Peyer's patch (tissue), 4 donors: ENCODE data around the gene ACSBG1. TPM values are rescaled to one million over a fixed set of nuclear protein-coding genes. Genes with fewer than 3 reads are reported as not detected.

Experiments used
- DNase-seq, 3 donors: peaks; one replicate each; pipeline ENCODE4 v3.0.0-alpha.2; 2017 to 2019
- H3K27ac ChIP-seq, 4 donors: fragments of 200-600 bp; sonication (generic); one replicate each; pipeline ENCODE4 v1.5.1; 2016 to 2019
- H3K27me3 ChIP-seq, 2 donors: fragments of 200-600 bp; sonication (generic); one replicate each; pipeline ENCODE4 v1.5.1; 2019
- H3K36me3 ChIP-seq, 3 donors: fragments of 200-600 bp; sonication (generic); one replicate each; pipeline ENCODE4 v1.5.1; 2016 to 2019
- H3K4me1 ChIP-seq, 4 donors: fragments of 200-600 bp; sonication (generic); one replicate each; pipeline ENCODE4 v1.5.1; 2016 to 2019
- H3K4me3 ChIP-seq, 4 donors: fragments of 200-600 bp; sonication (generic); 1 replicate in 3 of 4; 2 replicates in 1 of 4; pipeline ENCODE4 v1.5.1; 2016 to 2019; ENCODE audit warnings: mild to moderate bottlenecking in 1 of 4
- H3K9me3 ChIP-seq, 4 donors: fragments of 200-600 bp; sonication (generic); one replicate each; pipeline ENCODE4 v1.5.1; 2016 to 2019; ENCODE audit warnings: mild to moderate bottlenecking in 1 of 4
- POLR2A ChIP-seq, 2 donors: fragments of 450-650 bp; IDR thresholded peaks; one replicate each; pipeline ENCODE4 v1.5.1; 2017; ENCODE audit warnings: antibody characterized with exemption in 2 of 2, mild to moderate bottlenecking in 2 of 2, moderate library complexity in 2 of 2
- total RNA-seq, 4 donors: library from RNA; depleted of rRNA; stranded (reverse); fragments of >200 nt; gene quantifications; one replicate each; pipeline ENCODE4 v1.1.0, GENCODE V29; 2016
- TF ChIP-seq, protein P1 (sequence below), 6 experiments: fragments of 450-650 bp in 4 of 6; fragments of 200-600 bp in 2 of 6; sonication (generic) in 1 of 6; IDR thresholded peaks; one replicate each; pipeline ENCODE4 v1.5.1; 2017 to 2019; ENCODE audit warnings: antibody characterized with exemption in 6 of 6, mild to moderate bottlenecking in 3 of 6, moderate library complexity in 1 of 6

ACSBG1 gene
- total RNA-seq, 4 donors from 2014 or later: not detected

DNA sequence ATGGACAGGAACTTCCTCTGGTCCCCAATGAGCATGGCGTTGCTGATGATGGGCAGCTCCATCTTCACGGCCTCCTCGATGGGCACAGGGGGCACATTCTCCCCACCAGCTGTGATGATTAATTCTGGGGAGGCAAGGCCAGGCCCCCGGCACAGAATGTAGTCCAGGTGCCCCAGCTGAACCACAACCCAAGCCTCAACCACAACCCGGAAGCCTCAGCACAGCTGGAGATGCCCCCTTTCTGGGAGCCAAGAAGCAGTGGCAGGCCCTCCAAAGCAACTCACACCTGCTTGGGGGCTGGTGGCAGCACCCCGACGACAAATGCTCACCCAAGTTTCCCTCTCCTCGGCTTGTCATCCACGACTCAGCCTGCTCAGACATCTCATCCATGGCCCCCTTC, 60.0 kb downstream of the ACSBG1 start:
- Histone ChIP-seq H3K4me3 (no peak overlapping the region), H3K36me3 (peaks cover 0 to 35% (median 0%) of the 10 kb centered on the region in 3 donors), H3K4me1 (peaks cover 0 to 26% (median 4%) of the 10 kb centered on the region in 4 donors), H3K9me3 (no peaks in the 10 kb centered on the region), H3K27ac (peak overlapping the region in 1 of 4 donors; percentile 53), H3K27me3 (no peaks in the 10 kb centered on the region)
- peak in 2 of 3 donors; percentile 65 to 71 for DNase-seq
- TF ChIP-seq POLR2A (IDR thresholded peaks at IDR 0.05): no peak
- TF ChIP-seq, protein P1, sequence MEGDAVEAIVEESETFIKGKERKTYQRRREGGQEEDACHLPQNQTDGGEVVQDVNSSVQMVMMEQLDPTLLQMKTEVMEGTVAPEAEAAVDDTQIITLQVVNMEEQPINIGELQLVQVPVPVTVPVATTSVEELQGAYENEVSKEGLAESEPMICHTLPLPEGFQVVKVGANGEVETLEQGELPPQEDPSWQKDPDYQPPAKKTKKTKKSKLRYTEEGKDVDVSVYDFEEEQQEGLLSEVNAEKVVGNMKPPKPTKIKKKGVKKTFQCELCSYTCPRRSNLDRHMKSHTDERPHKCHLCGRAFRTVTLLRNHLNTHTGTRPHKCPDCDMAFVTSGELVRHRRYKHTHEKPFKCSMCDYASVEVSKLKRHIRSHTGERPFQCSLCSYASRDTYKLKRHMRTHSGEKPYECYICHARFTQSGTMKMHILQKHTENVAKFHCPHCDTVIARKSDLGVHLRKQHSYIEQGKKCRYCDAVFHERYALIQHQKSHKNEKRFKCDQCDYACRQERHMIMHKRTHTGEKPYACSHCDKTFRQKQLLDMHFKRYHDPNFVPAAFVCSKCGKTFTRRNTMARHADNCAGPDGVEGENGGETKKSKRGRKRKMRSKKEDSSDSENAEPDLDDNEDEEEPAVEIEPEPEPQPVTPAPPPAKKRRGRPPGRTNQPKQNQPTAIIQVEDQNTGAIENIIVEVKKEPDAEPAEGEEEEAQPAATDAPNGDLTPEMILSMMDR (IDR thresholded peaks at IDR 0.05): no peak

DNA sequence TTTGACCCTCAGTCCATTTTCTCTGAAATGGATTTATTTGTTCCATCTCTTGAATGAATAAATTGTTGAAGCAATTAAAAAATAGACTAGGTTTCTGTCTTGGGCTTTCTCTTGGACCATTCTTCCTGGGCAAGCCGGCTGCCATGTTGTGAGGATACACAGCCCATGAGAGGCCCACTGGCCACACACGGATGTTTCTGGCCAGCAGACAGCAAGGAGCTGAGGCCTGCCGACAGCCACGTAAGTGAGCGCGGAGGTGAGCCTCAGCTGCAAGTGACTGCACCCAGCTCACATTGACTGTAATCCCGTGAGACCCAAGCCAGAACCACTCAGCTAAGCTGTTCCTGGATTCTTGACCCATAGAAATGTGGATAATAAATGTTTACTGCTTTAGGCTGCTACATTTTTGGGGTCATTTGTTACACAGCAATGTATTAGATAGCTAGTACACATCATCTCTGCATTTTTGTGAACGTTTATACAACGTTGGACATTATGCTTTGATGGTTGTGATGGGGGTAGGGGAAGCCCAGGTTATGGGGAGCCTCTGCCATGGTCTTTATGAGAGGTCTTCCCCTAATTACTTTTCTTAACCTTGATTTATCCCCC, 62.4 kb downstream of the ACSBG1 start:
- Histone ChIP-seq H3K36me3 (peaks cover 0 to 60% (median 0%) of the 10 kb centered on the region in 3 donors), H3K4me3 (no peak overlapping the region), H3K27ac (peak overlapping the region in 1 of 4 donors; percentile 50), H3K4me1 (peaks cover 0 to 30% (median 9%) of the 10 kb centered on the region in 4 donors), H3K9me3 (no peaks in the 10 kb centered on the region), H3K27me3 (no peaks in the 10 kb centered on the region)
- no peak for TF ChIP-seq POLR2A (IDR thresholded peaks at IDR 0.05)
- TF ChIP-seq, protein P1 (IDR thresholded peaks at IDR 0.05): no peak
- peak in 1 of 3 donors; percentile 12 for DNase-seq

DNA sequence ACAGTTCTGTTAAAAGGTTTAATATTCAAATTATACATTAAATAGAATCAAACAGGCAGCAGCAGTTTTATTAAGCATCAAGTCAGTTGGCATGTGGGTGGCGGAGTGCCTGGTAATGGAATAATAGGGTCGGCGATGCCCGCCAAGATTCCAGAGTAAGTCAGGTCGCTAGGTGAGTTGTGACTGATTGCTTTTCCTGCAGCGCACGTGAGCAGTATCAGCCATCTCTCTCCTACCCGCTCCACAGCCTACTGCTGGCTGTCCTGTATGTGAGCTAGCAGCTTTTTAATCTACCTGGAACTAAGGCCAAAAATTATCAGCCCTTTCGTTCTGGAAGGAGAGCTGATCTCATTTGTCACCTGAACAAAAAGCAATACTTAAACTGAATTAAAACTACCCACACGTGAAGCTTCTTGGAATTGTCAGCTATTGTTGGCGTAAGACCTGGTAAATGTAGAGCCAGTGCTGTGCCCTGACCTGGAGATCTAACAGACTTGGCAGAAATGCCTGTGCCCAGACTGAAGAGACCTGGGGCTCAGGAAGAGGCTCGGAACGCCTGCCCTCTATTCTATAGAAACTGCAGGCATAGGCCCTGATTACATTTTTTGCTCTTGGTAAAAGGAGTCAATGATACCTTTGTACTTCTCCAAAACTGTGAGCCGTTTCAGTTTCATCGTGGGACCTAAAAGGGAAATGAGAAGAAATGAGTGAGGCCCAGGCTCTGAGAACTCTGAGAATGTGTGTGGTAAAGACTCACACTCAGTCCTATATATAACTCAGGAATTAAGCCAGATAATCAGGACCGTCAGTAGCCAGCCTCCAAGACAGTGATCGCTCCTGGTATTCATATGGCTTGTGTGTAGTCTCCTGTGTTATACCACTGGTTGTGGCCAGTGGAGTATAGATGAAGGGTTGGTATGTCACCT, 63.3 kb downstream of the ACSBG1 start:
- Histone ChIP-seq H3K36me3 (peaks cover 0 to 68% (median 0%) of the 10 kb centered on the region in 3 donors), H3K4me1 (peaks cover 0 to 30% (median 9%) of the 10 kb centered on the region in 4 donors), H3K9me3 (no peaks in the 10 kb centered on the region), H3K27me3 (no peaks in the 10 kb centered on the region), H3K4me3 (no peak overlapping the region), H3K27ac (peak overlapping the region in 2 of 4 donors; percentile 14 to 50)
- peak in 1 of 3 donors; percentile 50 for DNase-seq
- no peak for TF ChIP-seq POLR2A (IDR thresholded peaks at IDR 0.05)

DNA sequence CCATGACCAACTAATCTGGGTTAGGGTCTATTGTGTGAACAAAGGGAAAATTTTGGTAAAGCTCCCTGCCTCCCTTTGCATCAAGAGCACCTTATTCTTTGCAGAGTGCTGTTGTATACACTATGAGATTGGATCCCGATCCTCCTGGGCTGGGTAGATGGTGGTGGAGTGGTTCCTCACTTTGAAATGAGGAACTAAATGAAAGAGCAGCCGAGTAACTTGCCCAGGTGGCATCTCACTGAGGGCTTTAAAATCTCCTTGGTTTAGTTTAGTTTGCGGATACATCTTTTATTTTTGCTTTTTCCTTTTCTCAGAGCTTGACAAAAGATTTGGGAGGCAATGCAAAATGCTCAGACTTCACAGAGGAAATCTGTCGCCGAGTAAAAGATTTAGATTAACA, 65.8 kb downstream of the ACSBG1 start:
- H3K27ac ChIP-seq: peak overlapping the region in 1 of 4 donors; percentile 28
- H3K9me3 ChIP-seq: no peaks in the 10 kb centered on the region
- H3K4me1 ChIP-seq: peaks cover 0 to 16% (median 5%) of the 10 kb centered on the region in 4 donors
- H3K36me3 ChIP-seq: peaks cover 0 to 92% (median 2%) of the 10 kb centered on the region in 3 donors
- H3K27me3 ChIP-seq: no peaks in the 10 kb centered on the region
- H3K4me3 ChIP-seq: no peak overlapping the region
- peak in 1 of 3 donors; percentile 39 for DNase-seq
- TF ChIP-seq, protein P1 (IDR thresholded peaks at IDR 0.05): no peak
- TF ChIP-seq POLR2A (IDR thresholded peaks at IDR 0.05): no peak

DNA sequence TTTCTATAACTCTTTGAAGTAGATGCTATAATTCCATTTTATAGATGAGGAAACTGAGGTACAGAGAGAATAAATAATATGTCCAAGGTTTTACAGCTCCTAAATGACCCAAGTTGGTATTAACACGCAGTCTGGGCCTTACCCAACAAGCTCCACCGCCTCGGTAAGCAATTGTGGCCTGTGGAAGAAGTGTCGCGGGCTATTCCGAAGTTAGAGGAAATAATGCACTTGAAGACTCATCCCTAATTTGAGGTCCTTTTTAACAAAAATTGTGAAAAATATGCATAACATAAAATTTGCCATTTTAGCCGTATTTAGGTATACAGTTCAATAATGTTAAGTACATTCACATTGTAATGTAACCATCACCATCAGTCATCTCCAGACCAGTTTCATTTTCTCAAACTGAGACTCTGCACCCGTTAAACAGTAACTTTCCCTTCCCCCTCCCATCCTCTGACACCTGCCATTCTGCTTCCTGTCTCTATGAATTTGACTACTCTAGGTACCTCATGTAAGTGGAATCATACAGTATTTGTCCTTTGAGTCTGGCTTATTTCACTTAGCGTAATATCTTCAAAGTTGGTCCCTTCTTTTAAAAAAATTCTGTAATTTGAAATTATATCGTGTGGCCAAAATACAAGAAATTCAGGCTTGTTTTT, 67.0 kb downstream of the ACSBG1 start:
- Histone ChIP-seq H3K36me3 (peaks cover 0 to 99% (median 2%) of the 10 kb centered on the region in 3 donors), H3K4me3 (no peak overlapping the region), H3K27me3 (no peaks in the 10 kb centered on the region), H3K4me1 (peaks cover 0 to 12% (median 5%) of the 10 kb centered on the region in 4 donors), H3K9me3 (no peaks in the 10 kb centered on the region), H3K27ac (peak overlapping the region in 1 of 4 donors; percentile 57)
- peak in 1 of 3 donors; percentile 40 for DNase-seq
- TF ChIP-seq POLR2A (IDR thresholded peaks at IDR 0.05): no peak
- TF ChIP-seq, protein P1 (IDR thresholded peaks at IDR 0.05): no peak
